K562 (cell line): ENCODE data around the gene ZNF541. TPM values are rescaled to one million over a fixed set of nuclear protein-coding genes. Genes with fewer than 3 reads are reported as not detected.

ENCODE experiments used
- ATAC-seq: fragments of 200-7000 bp; cut with Tn5 transposase; 3 replicates; pipeline ENCODE4 v1.9.1; 2020; ENCODE audit warnings: moderate library complexity
- BruUV-seq: library from RNA; stranded (reverse); fragments of 400-500 nt; replicated peaks from 2 replicates; lab custom pipeline; 2021; lab: Mats Ljungman, UMichigan
- CTCF ChIA-PET: fragments of 300-600 bp; formaldehyde crosslinking; extraction: SDS; loops from one replicate; lab custom pipeline; 2021; ENCODE audit warnings: low intra/inter-chr PET ratio; lab: Yijun Ruan, JAX
- POLR2A ChIA-PET: fragments of 300-600, 350-650 bp; sonication (Branson Sonifier 250); formaldehyde crosslinking; extraction: SDS; loops from one replicate; lab custom pipeline; 2021; ENCODE audit warnings: antibody characterized with exemption, inconsistent platforms; lab: Yijun Ruan, JAX
- DNase-seq, 4 experiments: peaks; one replicate each; pipeline versions ENCODE4 v3.0.0 to v3.0.0-alpha.2; 2011 to 2018; ENCODE audit warnings: low spot score in 3 of 4, mixed read lengths in 3 of 4; ENCODE audit errors: extremely low read depth in 1 of 4
- FAIRE-seq: peaks from 2 replicates; lab custom pipeline; 2011; peaks lifted over from hg19 to GRCh38; lab: Jason Lieb, UNC
- H2AFZ ChIP-seq: 2 replicates; pipeline ENCODE4 v1.6.0; 2011; ENCODE audit warnings: low read depth, low read length, control low read depth, inconsistent platforms
- H3K27ac ChIP-seq: fragments of 200-600 bp; 3 replicates; pipeline ENCODE4 v1.8.0; 2011; ENCODE audit warnings: low read depth, mild to moderate bottlenecking, control low read depth, inconsistent platforms, low read length, moderate library complexity, mixed read lengths; ENCODE audit errors: extremely low read depth
- H3K27me3 ChIP-seq, 2 experiments: fragments of 300-600 bp in 1 of 2; 2 replicates in 1 of 2; 3 replicates in 1 of 2; pipeline versions ENCODE4 v1.6.0 to v1.8.0; 2011; ENCODE audit warnings: inconsistent platforms in 2 of 2, low read length in 2 of 2, mild to moderate bottlenecking in 1 of 2, mixed read lengths in 1 of 2, moderate library complexity in 1 of 2; ENCODE audit not compliant: control insufficient read depth in 2 of 2, insufficient read depth in 2 of 2
- H3K36me3 ChIP-seq: fragments of 300-600 bp; 3 replicates; pipeline ENCODE4 v1.8.0; 2011; ENCODE audit warnings: mild to moderate bottlenecking, low read length, inconsistent platforms; ENCODE audit not compliant: control insufficient read depth, insufficient read depth
- H3K4me1 ChIP-seq, 2 experiments: fragments of 200-600 bp in 1 of 2; replicated peaks in 1 of 2; 2 replicates in 1 of 2; 3 replicates in 1 of 2; pipeline versions ENCODE4 v1.5.1 to v1.8.0; 2011; ENCODE audit warnings: inconsistent platforms in 2 of 2, low read length in 2 of 2, mild to moderate bottlenecking in 1 of 2, mixed read lengths in 1 of 2, moderate library complexity in 1 of 2; ENCODE audit not compliant: control insufficient read depth in 2 of 2, insufficient read depth in 2 of 2
- H3K4me2 ChIP-seq: 2 replicates; pipeline ENCODE4 v1.6.1; 2011; ENCODE audit warnings: low read length, control low read depth, inconsistent platforms, mixed read lengths; ENCODE audit not compliant: insufficient read depth
- H3K4me3 ChIP-seq: fragments of 200-600 bp; sonication (generic), shearing (Covaris generic); 2 replicates; pipeline ENCODE4 v1.5.1; 2016; ENCODE audit warnings: control low read depth, inconsistent platforms
- H3K79me2 ChIP-seq: fragments of 200-600 bp; 3 replicates; pipeline ENCODE4 v1.8.0; 2011; ENCODE audit warnings: low read length, inconsistent platforms; ENCODE audit not compliant: control insufficient read depth, insufficient read depth
- H3K9ac ChIP-seq, 2 experiments: 2 replicates each; pipeline versions ENCODE4 v1.6.0 to v1.6.1; 2011; ENCODE audit warnings: low read depth in 2 of 2, low read length in 2 of 2, control low read depth in 1 of 2, inconsistent platforms in 1 of 2, mild to moderate bottlenecking in 1 of 2, mixed read lengths in 1 of 2; ENCODE audit not compliant: insufficient read depth in 1 of 2
- H3K9me1 ChIP-seq: one replicate; pipeline ENCODE4 v1.6.0; 2011; ENCODE audit warnings: inconsistent platforms, mild to moderate bottlenecking, low read length, moderate library complexity; ENCODE audit not compliant: control insufficient read depth, insufficient read depth
- H3K9me3 ChIP-seq: replicated peaks from 2 replicates; pipeline ENCODE4 v1.5.1; 2011; ENCODE audit warnings: low read depth, low read length, inconsistent platforms; ENCODE audit not compliant: control insufficient read depth, insufficient read depth
- H4K20me1 ChIP-seq: replicated peaks from 2 replicates; pipeline ENCODE4 v1.6.1; 2011; ENCODE audit warnings: low read length, inconsistent platforms, mixed read lengths; ENCODE audit not compliant: control insufficient read depth, insufficient read depth
- HOMEZ ChIP-seq: fragments of 250-450 bp; sonication (Bioruptor Pico); IDR thresholded peaks from 2 replicates; pipeline ENCODE4 v1.4.0; 2020; ENCODE audit warnings: mild to moderate bottlenecking, moderate library complexity
- MGA ChIP-seq: fragments of 450-650 bp; IDR thresholded peaks from 2 replicates; pipeline ENCODE4 v1.6.1; 2016; ENCODE audit warnings: mild to moderate bottlenecking, moderate library complexity
- PCBP2 ChIP-seq: fragments of 200-400 bp; formaldehyde crosslinking; IDR thresholded peaks from 2 replicates; pipeline ENCODE4 v1.6.1; 2018; ENCODE audit warnings: low read length, low read depth, mild to moderate bottlenecking, moderate library complexity; ENCODE audit not compliant: poor library complexity, severe bottlenecking
- PHF20 ChIP-seq: fragments of 450-650 bp; IDR thresholded peaks from 2 replicates; pipeline ENCODE4 v1.6.1; 2018; ENCODE audit not compliant: partially characterized antibody
- ZNF512 ChIP-seq: IDR thresholded peaks from 2 replicates; pipeline ENCODE4 v1.6.1; 2016; ENCODE audit warnings: missing genetic modification characterization, missing compliant biosample characterization
- ZNF583 ChIP-seq: fragments of 250-450 bp; sonication (Bioruptor Pico); IDR thresholded peaks from 2 replicates; pipeline ENCODE4 v1.4.0; 2020
- WGBS: fragments of 100-300 bp; shearing (Covaris generic); methylation state at CpG from one replicate; pipeline ENCODE4 v1.1.6; 2016; ENCODE audit warnings: low coverage, mixed read lengths; ENCODE audit not compliant: insufficient coverage; ENCODE audit errors: missing lambda C conversion rate; 5-methylcytosine and 5-hydroxymethylcytosine counted together
- in situ Hi-C: fragments of 300-500 bp; cut with MboI; formaldehyde crosslinking; loops from 4 replicates; pipeline ENCODE4 v1.15.0; 2018; ENCODE audit warnings: inconsistent platforms, mixed read lengths
- intact Hi-C: fragments of 100-400 bp; cut with micrococcal nuclease; formaldehyde crosslinking; loops from 2 replicates; pipeline ENCODE4 v1.14.2; 2022
- polyA plus RNA-seq, 8 experiments: library from polyadenylated mRNA; depleted of rRNA in 4 of 8; stranded (reverse) in 5 of 8; unstranded in 3 of 8; fragments of >200 nt; fragmentation: Nextera tagmentation in 2 of 8; fragmentation: Illumina TruSeq in 1 of 8; extraction: Ambion mirVana in 2 of 8; extraction: Trizol in 1 of 8; gene quantifications; 2 replicates each; pipeline versions ENCODE4 v1.2.1 to v1.2.3, GENCODE V29; 2011 to 2014; ENCODE audit warnings: inconsistent platforms in 1 of 8, missing spikeins in 1 of 8
- total RNA-seq, 7 experiments: library from RNA; depleted of rRNA in 6 of 7; stranded (reverse); fragments of >200 nt in 6 of 7; fragmentation: Illumina TruSeq in 2 of 7; extraction: Trizol in 2 of 7; gene quantifications; 2 replicates each; pipeline versions ENCODE4 v1.2.1 to v1.2.3, GENCODE V29; 2011 to 2021; ENCODE audit warnings: low replicate concordance in 1 of 7

The ZNF541 gene
- total and polyA plus RNA-seq, 9 of the 15 experiments (the other 6 are each of a cell fraction or from before 2014, with no cell fraction given), result 0.04 to 0.11 (median 0.05) TPM; not detected in 1

GRCh38 chr19:47550129-47550528 lies 22.8 kb downstream of the ZNF541 start:
- Histone ChIP-seq H3K4me2 (no peak overlapping the region), H3K9me1 (no peaks in the 10 kb centered on the region), H3K79me2 (no peaks in the 10 kb centered on the region), H3K27me3 (peaks cover 10 to 14% of the 10 kb centered on the region in 2 experiments; a peak in 3 of 5 replicates), H3K4me1 (peaks cover 2 to 7% of the 10 kb centered on the region in 2 experiments; a peak in 2 of 5 replicates), H2AFZ (no peak overlapping the region), H3K27ac (no peak overlapping the region), H3K4me3 (no peak overlapping the region), H3K9ac (no peak overlapping the region), H4K20me1 (no peaks in the 10 kb centered on the region), H3K9me3 (no peaks in the 10 kb centered on the region), H3K36me3 (no peaks in the 10 kb centered on the region)
- CTCF ChIA-PET, result no interaction called here
- DNase-seq (no peak), ATAC-seq (no peak), FAIRE-seq (no peak)
- intact Hi-C loops, result no loop called here
- POLR2A ChIA-PET, result interaction anchor here (0.6 to 1.4 kb wide), 2 partner anchors 10 to 11 kb away, joined by 3 to 6 read pairs; no protein-coding TSS in a partner anchor
- in situ Hi-C loops, result no loop called here
- no TSS peak for BruUV-seq
- WGBS, result 22% methylated on average over 4 of the region's 4 CpGs
- TF ChIP-seq PCBP2 (no peak), HOMEZ (CRISPR knock-in tag) (no peak), ZNF512 (tag) (peak; percentile 95), MGA (0 out of 2 replicates have a peak, but pooled peaks have one; percentile 18), ZNF583 (no peak), PHF20 (no peak)
